SK-N-SH (cell line): Measurements from ENCODE around the gene SLC1A2. TPM values are rescaled to one million over a fixed set of nuclear protein-coding genes. Genes with fewer than 3 reads are reported as not detected.

ENCODE experiments used
- CTCF ChIA-PET: fragments of 300-600, 350-600 bp; formaldehyde crosslinking; extraction: SDS; loops from one replicate; lab custom pipeline; 2021; lab: Yijun Ruan, JAX
- POLR2A ChIA-PET: fragments of 350-600 bp; sonication (Branson Sonifier 250); formaldehyde crosslinking; extraction: SDS; loops from one replicate; lab custom pipeline; 2020; ENCODE audit warnings: antibody characterized with exemption, inconsistent platforms; lab: Yijun Ruan, JAX
- DNase-seq: peaks from one replicate; pipeline ENCODE4 v3.0.0; 2012
- H2AFZ ChIP-seq: fragments of 200-600 bp; sonication (generic); 2 replicates; pipeline ENCODE4 v1.8.1; 2016; ENCODE audit warnings: antibody characterized with exemption, mild to moderate bottlenecking, low read depth
- H3F3A ChIP-seq: fragments of 200-600 bp; sonication (generic); replicated peaks from 2 replicates; pipeline ENCODE3; 2016; ENCODE audit warnings: antibody characterized with exemption, mild to moderate bottlenecking; ENCODE audit not compliant: insufficient read depth
- H3K27ac ChIP-seq, 2 experiments: fragments of 200-500 bp in 1 of 2; fragments of 200-600 bp in 1 of 2; sonication (Bioruptor generic) in 1 of 2; sonication (generic), shearing (Covaris generic) in 1 of 2; 2 replicates each; pipeline versions ENCODE4 v1.5.1 to v1.6.1; 2014 to 2016; ENCODE audit warnings: low read depth in 2 of 2, inconsistent platforms in 1 of 2, low read length in 1 of 2, mild to moderate bottlenecking in 1 of 2, mixed read lengths in 1 of 2
- H3K27me3 ChIP-seq: fragments of 200-600 bp; sonication (generic), shearing (Covaris generic); 2 replicates; pipeline ENCODE4 v1.6.1; 2016; ENCODE audit warnings: mixed run types; ENCODE audit not compliant: insufficient read depth
- H3K36me3 ChIP-seq, 2 experiments: fragments of 200-500 bp in 1 of 2; fragments of 200-600 bp in 1 of 2; sonication (Bioruptor generic) in 1 of 2; sonication (generic) in 1 of 2; replicated peaks in 1 of 2; 2 replicates each; pipeline versions ENCODE3 to v1.5.1; 2014 to 2016; ENCODE audit warnings: low read length in 1 of 2, mild to moderate bottlenecking in 1 of 2; ENCODE audit not compliant: insufficient read depth in 2 of 2, control insufficient read depth in 1 of 2
- H3K4me1 ChIP-seq, 2 experiments: fragments of 200-500 bp in 1 of 2; fragments of 200-600 bp in 1 of 2; sonication (Bioruptor generic) in 1 of 2; sonication (generic), shearing (Covaris generic) in 1 of 2; 2 replicates each; pipeline versions ENCODE4 v1.5.1 to v1.6.1; 2014 to 2016; ENCODE audit warnings: low read depth in 1 of 2, low read length in 1 of 2, mixed run types in 1 of 2; ENCODE audit not compliant: insufficient read depth in 2 of 2, control insufficient read depth in 1 of 2
- H3K4me2 ChIP-seq: fragments of 200-600 bp; sonication (generic), shearing (Covaris generic); 2 replicates; pipeline ENCODE4 v1.6.1; 2017; ENCODE audit warnings: mixed run types
- H3K4me3 ChIP-seq, 2 experiments: fragments of 200-500 bp in 1 of 2; fragments of 200-600 bp in 1 of 2; sonication (Bioruptor generic) in 1 of 2; sonication (generic), shearing (Covaris generic) in 1 of 2; 2 replicates each; pipeline versions ENCODE4 v1.5.1 to v1.8.1; 2014 to 2016; ENCODE audit warnings: low read depth in 2 of 2, inconsistent platforms in 1 of 2, low read length in 1 of 2, mild to moderate bottlenecking in 1 of 2, mixed read lengths in 1 of 2, moderate library complexity in 1 of 2
- H3K79me2 ChIP-seq: fragments of 200-600 bp; sonication (generic); 2 replicates; pipeline ENCODE4 v1.8.1; 2017; ENCODE audit warnings: mild to moderate bottlenecking; ENCODE audit not compliant: insufficient read depth
- H3K9ac ChIP-seq: fragments of 200-600 bp; sonication (generic); 2 replicates; pipeline ENCODE4 v1.6.1; 2017; ENCODE audit warnings: mixed run types
- H3K9me2 ChIP-seq: fragments of 200-600 bp; sonication (generic); 2 replicates; pipeline ENCODE4 v1.6.1; 2017; ENCODE audit warnings: mixed run types
- H3K9me3 ChIP-seq: fragments of 200-600 bp; sonication (generic); 2 replicates; pipeline ENCODE4 v1.6.1; 2017; ENCODE audit warnings: mixed run types, mild to moderate bottlenecking, moderate library complexity
- H4K20me1 ChIP-seq: fragments of 200-600 bp; sonication (generic); 2 replicates; pipeline ENCODE4 v1.6.1; 2017; ENCODE audit warnings: mild to moderate bottlenecking, mixed run types; ENCODE audit not compliant: insufficient read depth
- CHD2 ChIP-seq: fragments of 150-350 bp; IDR thresholded peaks from 2 replicates; pipeline ENCODE4 v1.6.1; 2018; ENCODE audit warnings: low read length; ENCODE audit not compliant: partially characterized antibody
- ELF1 ChIP-seq: IDR thresholded peaks from 2 replicates; pipeline ENCODE4 v1.4.0; 2012
- EP300 ChIP-seq, 2 experiments: IDR thresholded peaks; 2 replicates each; pipeline versions ENCODE4 v1.4.0 to v1.6.1; 2012; ENCODE audit warnings: borderline replicate concordance in 1 of 2, low read depth in 1 of 2, low read length in 1 of 2
- FOSL2 ChIP-seq: IDR thresholded peaks from 2 replicates; pipeline ENCODE4 v1.4.0; 2012; ENCODE audit warnings: low read depth, mild to moderate bottlenecking, moderate library complexity, borderline replicate concordance
- FOXJ3 ChIP-seq: sonication (generic); formaldehyde crosslinking; IDR thresholded peaks from 2 replicates; pipeline ENCODE4 v1.5.1; 2020; ENCODE audit warnings: mild to moderate bottlenecking, missing genetic modification reagents
- JUND ChIP-seq: IDR thresholded peaks from 2 replicates; pipeline ENCODE4 v1.4.0; 2012
- MXI1 ChIP-seq: IDR thresholded peaks from 2 replicates; pipeline ENCODE4 v1.6.1; 2012; ENCODE audit warnings: mild to moderate bottlenecking, low read depth, low read length, improper control_type of control experiment
- NFIC ChIP-seq: IDR thresholded peaks from 2 replicates; pipeline ENCODE4 v1.4.0; 2012; ENCODE audit warnings: borderline replicate concordance
- NRF1 ChIP-seq: IDR thresholded peaks from 2 replicates; pipeline ENCODE4 v1.6.1; 2012; ENCODE audit warnings: low read depth, mild to moderate bottlenecking, low read length
- POLR2AphosphoS5 ChIP-seq: IDR thresholded peaks from 2 replicates; pipeline ENCODE4 v1.6.1; 2012; ENCODE audit warnings: low read depth, low read length
- RAD21 ChIP-seq: IDR thresholded peaks from 2 replicates; pipeline ENCODE4 v1.6.1; 2012; ENCODE audit warnings: mild to moderate bottlenecking, low read length
- RFX5 ChIP-seq: IDR thresholded peaks from 2 replicates; pipeline ENCODE4 v1.6.1; 2012; ENCODE audit warnings: mild to moderate bottlenecking, improper control_type of control experiment, low read length
- SIN3A ChIP-seq: IDR thresholded peaks from 2 replicates; pipeline ENCODE4 v1.6.1; 2012; ENCODE audit warnings: low read depth, mild to moderate bottlenecking, low read length, moderate library complexity, borderline replicate concordance
- SMC3 ChIP-seq: IDR thresholded peaks from 2 replicates; pipeline ENCODE4 v1.6.1; 2012; ENCODE audit warnings: low read depth, low read length, improper control_type of control experiment
- TCF12 ChIP-seq: IDR thresholded peaks from 2 replicates; pipeline ENCODE4 v1.4.0; 2012
- USF1 ChIP-seq: IDR thresholded peaks from 2 replicates; pipeline ENCODE4 v1.4.0; 2012; ENCODE audit warnings: low read depth, borderline replicate concordance
- WGBS: methylation state at CpG from one replicate; pipeline ENCODE4 v1.1.6; 2017; ENCODE audit warnings: low lambda C conversion rate; 5-methylcytosine and 5-hydroxymethylcytosine counted together
- polyA plus RNA-seq, 3 experiments: library from polyadenylated mRNA; depleted of rRNA; stranded (reverse); fragments of >200 nt; gene quantifications; 2 replicates each; pipeline ENCODE4 v1.2.3, GENCODE V29; 2012
- TF ChIP-seq, protein P1 (sequence below): IDR thresholded peaks from 2 replicates; pipeline ENCODE4; 2012
- TF ChIP-seq, protein P2 (sequence below): IDR thresholded peaks from 2 replicates; pipeline ENCODE4 v1.4.0; 2012; ENCODE audit warnings: low read depth
- TF ChIP-seq, protein P3 (sequence below): IDR thresholded peaks from 2 replicates; pipeline ENCODE4 v1.4.0; 2012; ENCODE audit warnings: low read depth, borderline replicate concordance

Gene SLC1A2
- polyA plus RNA-seq, 1 of the 3 experiments (the other 2 are of a cell fraction): under 0.01 TPM

DNA sequence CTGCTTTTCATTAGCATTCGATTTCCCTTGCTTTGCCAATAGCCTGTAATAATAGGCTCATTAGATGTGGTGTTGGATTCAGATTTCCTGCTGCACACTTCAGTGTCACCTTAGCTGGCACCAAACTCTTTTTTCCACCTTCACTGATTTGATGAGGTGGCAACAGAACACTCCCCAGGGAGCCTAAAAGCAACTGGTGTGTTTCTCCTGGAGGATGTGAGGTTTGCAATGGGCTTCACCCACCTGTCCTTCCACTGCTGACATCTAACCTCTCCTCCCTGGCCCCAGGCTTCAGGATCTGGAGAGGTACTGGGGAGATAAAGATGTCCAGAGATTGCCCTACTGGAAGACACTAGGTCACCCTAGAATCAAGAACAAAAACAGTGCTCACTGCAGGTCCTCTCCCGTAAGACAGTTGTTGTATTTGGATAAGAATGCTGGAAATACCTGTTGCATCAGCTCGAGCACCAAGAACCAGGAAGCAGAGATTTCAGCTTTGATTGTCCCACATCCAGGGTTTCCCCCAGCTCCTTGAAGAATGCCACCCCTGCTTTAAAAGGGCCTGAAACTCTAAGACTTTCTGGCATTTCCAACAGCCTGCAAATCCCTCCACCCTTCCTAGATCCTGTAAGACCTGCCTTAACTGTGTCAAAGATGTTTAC lies 96.9 kb downstream of the SLC1A2 start (continued):
- no peak for TF ChIP-seq FOXJ3 (CRISPR knock-in tag)
- no peak for TF ChIP-seq POLR2AphosphoS5
- no peak for TF ChIP-seq SMC3
- TF ChIP-seq EP300 (IDR thresholded peaks at IDR 0.05; ENCODE audit: borderline replicate concordance in 1 of 2, low read depth in 1 of 2, low read length in 1 of 2): no peak
- TF ChIP-seq, all 33 proteins: peak for 0

DNA sequence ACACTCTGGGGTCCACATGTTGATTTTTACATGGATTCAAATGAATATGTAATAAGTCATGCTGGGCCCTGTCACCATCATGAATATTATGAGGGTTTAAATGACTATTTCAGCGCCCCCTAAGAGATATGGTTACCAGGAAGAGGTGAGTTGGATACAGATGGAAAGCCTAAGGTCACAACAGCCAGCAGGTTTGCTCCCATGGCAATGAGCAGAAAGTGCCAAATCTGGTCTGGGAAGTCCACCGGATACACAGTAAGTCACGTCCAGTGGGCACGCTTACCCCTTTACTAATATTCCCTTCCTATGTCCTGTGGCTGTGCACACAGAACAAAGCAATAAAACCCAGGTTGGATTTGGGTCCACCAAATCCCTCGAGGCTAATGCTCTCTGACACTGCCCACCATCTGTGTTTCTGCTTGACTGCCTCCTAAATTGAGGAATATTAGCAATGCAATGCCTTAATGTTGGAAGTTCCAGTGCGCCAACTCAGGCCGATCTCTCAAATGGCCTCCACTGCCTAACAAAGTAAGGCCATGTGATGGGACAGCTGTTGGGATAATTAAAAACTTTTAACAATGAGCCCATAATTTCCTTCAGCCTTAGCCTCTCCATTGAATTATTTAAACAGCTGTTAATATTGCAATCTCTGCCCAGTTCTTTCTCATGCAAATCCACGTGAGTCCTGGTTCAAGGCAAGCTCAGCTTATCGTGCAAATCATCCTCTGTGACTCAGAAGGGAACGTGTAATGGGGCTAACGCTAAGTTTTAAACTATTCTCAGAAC lies 97.6 kb downstream of the SLC1A2 start:
- ChIA-PET POLR2A (no interaction called here), CTCF (interaction anchor here (2.7 kb wide), 1 partner anchor 16 kb away, joined by 13 read pairs; no protein-coding TSS in a partner anchor)
- Histone ChIP-seq H3K79me2 (no peaks in the 10 kb centered on the region), H3K27me3 (no peaks in the 10 kb centered on the region), H2AFZ (no peak overlapping the region), H3K9me3 (no peaks in the 10 kb centered on the region), H3K9me2 (no peaks in the 10 kb centered on the region), H4K20me1 (no peaks in the 10 kb centered on the region), H3K4me1 (peaks cover 2 to 10% of the 10 kb centered on the region in 2 experiments; a peak in 2 of 4 replicates), H3F3A (peaks cover 4% of the 10 kb centered on the region), H3K36me3 (no peaks in the 10 kb centered on the region), H3K4me3 (no peak overlapping the region), H3K27ac (no peak overlapping the region), H3K4me2 (no peak overlapping the region), H3K9ac (no peak overlapping the region)
- TF ChIP-seq, protein P1, sequence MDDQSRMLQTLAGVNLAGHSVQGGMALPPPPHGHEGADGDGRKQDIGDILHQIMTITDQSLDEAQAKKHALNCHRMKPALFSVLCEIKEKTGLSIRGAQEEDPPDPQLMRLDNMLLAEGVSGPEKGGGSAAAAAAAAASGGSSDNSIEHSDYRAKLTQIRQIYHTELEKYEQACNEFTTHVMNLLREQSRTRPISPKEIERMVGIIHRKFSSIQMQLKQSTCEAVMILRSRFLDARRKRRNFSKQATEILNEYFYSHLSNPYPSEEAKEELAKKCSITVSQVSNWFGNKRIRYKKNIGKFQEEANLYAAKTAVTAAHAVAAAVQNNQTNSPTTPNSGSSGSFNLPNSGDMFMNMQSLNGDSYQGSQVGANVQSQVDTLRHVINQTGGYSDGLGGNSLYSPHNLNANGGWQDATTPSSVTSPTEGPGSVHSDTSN: no peak
- TF ChIP-seq NFIC: 0 out of 2 replicates have a peak, but pooled peaks have one; percentile 9
- TF ChIP-seq TCF12: peak; percentile 75
- TF ChIP-seq FOSL2: peak; percentile 35; the same call in 1 of the 2 replicates
- TF ChIP-seq SMC3: no peak
- peak; percentile 16; the same call in 1 of the 2 replicates for TF ChIP-seq JUND
- TF ChIP-seq, protein P2, sequence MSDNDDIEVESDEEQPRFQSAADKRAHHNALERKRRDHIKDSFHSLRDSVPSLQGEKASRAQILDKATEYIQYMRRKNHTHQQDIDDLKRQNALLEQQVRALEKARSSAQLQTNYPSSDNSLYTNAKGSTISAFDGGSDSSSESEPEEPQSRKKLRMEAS: peak; percentile 33; the same call in 1 of the 2 replicates
- no peak for TF ChIP-seq USF1
- DNase-seq: no peak
- WGBS: 62% methylated on average over 11 of the region's 11 CpGs

DNA sequence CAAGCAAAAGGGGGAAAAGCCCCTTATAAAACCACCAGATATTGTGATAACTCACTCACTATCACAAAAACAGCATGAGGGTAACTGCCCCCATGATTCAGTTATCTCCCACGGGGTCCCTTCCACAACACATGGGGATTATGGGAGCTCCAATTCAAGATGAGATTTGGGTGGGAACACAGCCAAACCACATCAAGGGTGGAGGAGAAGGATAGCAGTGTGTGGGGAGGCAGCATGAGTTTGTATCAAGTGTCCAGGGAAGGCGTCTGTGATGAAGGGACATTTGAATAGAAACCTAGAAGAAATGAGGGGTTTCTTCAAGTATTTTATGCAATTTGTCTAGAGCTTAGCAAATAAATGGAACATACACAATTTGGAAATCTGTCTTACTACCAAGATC lies 98.2 kb downstream of the SLC1A2 start:
- no peak overlapping the region for H3K4me2 ChIP-seq
- ChIA-PET CTCF (interaction anchor here (2.7 kb wide), 1 partner anchor 15 kb away, joined by 13 read pairs; no protein-coding TSS in a partner anchor), POLR2A (interaction anchor here (0.6 kb wide), 1 partner anchor 8 kb away, joined by 3 read pairs; no protein-coding TSS in a partner anchor)
- 83% methylated on average over 2 of the region's 2 CpGs for WGBS
- H3K9me2 ChIP-seq: no peaks in the 10 kb centered on the region
- H3K4me3 ChIP-seq: no peak overlapping the region
- no peak overlapping the region for H3K9ac ChIP-seq
- H3K4me1 ChIP-seq: peaks cover 2 to 10% of the 10 kb centered on the region in 2 experiments; a peak in 2 of 4 replicates
- H3K36me3 ChIP-seq: no peaks in the 10 kb centered on the region
- DNase-seq: no peak
- H3K27ac ChIP-seq: no peak overlapping the region
- peaks cover 4% of the 10 kb centered on the region for H3F3A ChIP-seq
- H3K27me3 ChIP-seq: no peaks in the 10 kb centered on the region
- H2AFZ ChIP-seq: no peak overlapping the region
- no peaks in the 10 kb centered on the region for H3K79me2 ChIP-seq
- no peaks in the 10 kb centered on the region for H3K9me3 ChIP-seq
- no peaks in the 10 kb centered on the region for H4K20me1 ChIP-seq
- TF ChIP-seq RFX5 (no peak), JUND (no peak), CHD2 (no peak), MXI1 (no peak), NRF1 (no peak), ELF1 (no peak), RAD21 (no peak), SIN3A (no peak)
- TF ChIP-seq, protein P1: no peak
- TF ChIP-seq, protein P3, sequence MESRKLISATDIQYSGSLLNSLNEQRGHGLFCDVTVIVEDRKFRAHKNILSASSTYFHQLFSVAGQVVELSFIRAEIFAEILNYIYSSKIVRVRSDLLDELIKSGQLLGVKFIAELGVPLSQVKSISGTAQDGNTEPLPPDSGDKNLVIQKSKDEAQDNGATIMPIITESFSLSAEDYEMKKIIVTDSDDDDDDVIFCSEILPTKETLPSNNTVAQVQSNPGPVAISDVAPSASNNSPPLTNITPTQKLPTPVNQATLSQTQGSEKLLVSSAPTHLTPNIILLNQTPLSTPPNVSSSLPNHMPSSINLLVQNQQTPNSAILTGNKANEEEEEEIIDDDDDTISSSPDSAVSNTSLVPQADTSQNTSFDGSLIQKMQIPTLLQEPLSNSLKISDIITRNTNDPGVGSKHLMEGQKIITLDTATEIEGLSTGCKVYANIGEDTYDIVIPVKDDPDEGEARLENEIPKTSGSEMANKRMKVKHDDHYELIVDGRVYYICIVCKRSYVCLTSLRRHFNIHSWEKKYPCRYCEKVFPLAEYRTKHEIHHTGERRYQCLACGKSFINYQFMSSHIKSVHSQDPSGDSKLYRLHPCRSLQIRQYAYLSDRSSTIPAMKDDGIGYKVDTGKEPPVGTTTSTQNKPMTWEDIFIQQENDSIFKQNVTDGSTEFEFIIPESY: no peak
